Endothelial cell of umbilical vein (primary cell): ENCODE data around the gene ABHD17A.

Experiments
- CTCF ChIP-seq, 2 donors: IDR thresholded peaks; 1 replicate in 1 of 2; 2 replicates in 1 of 2; pipeline ENCODE4 v1.5.1; 2011; ENCODE audit warnings: low read length in 2 of 2, mild to moderate bottlenecking in 2 of 2, moderate library complexity in 2 of 2, control low read depth in 1 of 2, inconsistent platforms in 1 of 2, low read depth in 1 of 2; ENCODE audit not compliant: insufficient read depth in 1 of 2; ENCODE audit errors: extremely low read depth in 1 of 2
- EZH2 ChIP-seq: IDR thresholded peaks from 2 replicates; pipeline ENCODE4 v1.6.1; 2012; ENCODE audit warnings: borderline replicate concordance, low read depth, mild to moderate bottlenecking, moderate library complexity, low read length, inconsistent platforms; ENCODE audit not compliant: severe bottlenecking
- FOS ChIP-seq: IDR thresholded peaks from 2 replicates; pipeline ENCODE4 v1.6.1; 2011; ENCODE audit warnings: mild to moderate bottlenecking, low read length, moderate library complexity, borderline replicate concordance; ENCODE audit not compliant: insufficient read depth
- GATA2 ChIP-seq: IDR thresholded peaks from 2 replicates; pipeline ENCODE4 v1.7.0; 2011; ENCODE audit warnings: low read depth, mild to moderate bottlenecking, moderate library complexity, mixed read lengths, low read length; ENCODE audit not compliant: insufficient read length, insufficient read depth
- JUN ChIP-seq: IDR thresholded peaks from 2 replicates; pipeline ENCODE4 v1.6.1; 2011; ENCODE audit warnings: borderline replicate concordance, low read depth; ENCODE audit not compliant: insufficient read length, insufficient read depth
- MAX ChIP-seq: IDR thresholded peaks from 2 replicates; pipeline ENCODE4 v1.6.1; 2011; ENCODE audit not compliant: insufficient read depth, insufficient read length
- MYC ChIP-seq: IDR thresholded peaks from one replicate; pipeline ENCODE4 v1.6.1; 2011; ENCODE audit warnings: mild to moderate bottlenecking, low read depth, low read length
- POLR2A ChIP-seq: IDR thresholded peaks from 2 replicates; pipeline ENCODE4 v1.6.1; 2012; ENCODE audit warnings: low read depth, mild to moderate bottlenecking, control low read depth, low read length
- POLR2AphosphoS5 ChIP-seq: IDR thresholded peaks from 2 replicates; pipeline ENCODE4 v1.6.1; 2012; ENCODE audit warnings: low read depth, mild to moderate bottlenecking, control low read depth, low read length, moderate library complexity; ENCODE audit not compliant: insufficient read depth

GRCh38 chr19:1862068-1862423, 23.2 kb downstream of the ABHD17A start:
- TF ChIP-seq CTCF (IDR thresholded peaks at IDR 0.05; ENCODE audit: extremely low read depth in 1 of 2, insufficient read depth in 1 of 2, low read depth in 1 of 2, low read length in 2 of 2) (no peak), POLR2AphosphoS5 (no peak), EZH2 (no peak), FOS (no peak), GATA2 (no peak), POLR2A (no peak), JUN (no peak), MAX (no peak), MYC (no peak)
